K562 (cell line): ENCODE measurements around the gene GNB5. TPM values are rescaled to one million over a fixed set of nuclear protein-coding genes. Genes with fewer than 3 reads are reported as not detected.

Source experiments
- ATF4 ChIP-seq: fragments of 450-650 bp; formaldehyde crosslinking; IDR thresholded peaks from 2 replicates; pipeline ENCODE4 v1.4.0; 2022; ENCODE audit warnings: mild to moderate bottlenecking, moderate library complexity
- BHLHE40 ChIP-seq: IDR thresholded peaks from 2 replicates; pipeline ENCODE4 v1.6.1; 2011; ENCODE audit warnings: low read length, improper control_type of control experiment
- E2F1 ChIP-seq: sonication (generic); formaldehyde crosslinking; IDR thresholded peaks from 2 replicates; pipeline ENCODE4 v1.8.1; 2023; ENCODE audit warnings: mild to moderate bottlenecking, missing genetic modification reagents, moderate library complexity
- KLF16 ChIP-seq: IDR thresholded peaks from 2 replicates; pipeline ENCODE4 v1.6.1; 2016; ENCODE audit warnings: antibody characterized with exemption
- PCBP2 ChIP-seq: fragments of 200-400 bp; formaldehyde crosslinking; IDR thresholded peaks from 2 replicates; pipeline ENCODE4 v1.6.1; 2018; ENCODE audit warnings: low read length, low read depth, mild to moderate bottlenecking, moderate library complexity; ENCODE audit not compliant: poor library complexity, severe bottlenecking
- POLR2AphosphoS5 ChIP-seq: IDR thresholded peaks from 2 replicates; pipeline ENCODE4 v1.6.1; 2011; ENCODE audit warnings: mild to moderate bottlenecking, low read depth, low read length, moderate library complexity; ENCODE audit not compliant: control insufficient read depth, insufficient read depth
- RBM22 ChIP-seq: fragments of 200-400 bp; formaldehyde crosslinking; IDR thresholded peaks from 2 replicates; pipeline ENCODE4 v1.6.1; 2018; ENCODE audit warnings: low read length, low read depth; ENCODE audit not compliant: poor library complexity, severe bottlenecking
- REST ChIP-seq, 2 experiments: fragments of 450-650 bp; formaldehyde crosslinking in 1 of 2; IDR thresholded peaks; 2 replicates each; pipeline versions ENCODE4 v1.4.0 to v1.6.1; 2014 to 2020; ENCODE audit warnings: mild to moderate bottlenecking in 2 of 2, borderline replicate concordance in 1 of 2, low read depth in 1 of 2
- RUNX1 ChIP-seq: sonication (generic); IDR thresholded peaks from 2 replicates; pipeline ENCODE4 v1.6.1; 2016; ENCODE audit warnings: antibody characterized with exemption, low read depth
- SAP30 ChIP-seq: fragments of 200-600 bp; sonication (generic); IDR thresholded peaks from 2 replicates; pipeline ENCODE4 v1.6.1; 2012; ENCODE audit warnings: borderline replicate concordance, low read depth, mild to moderate bottlenecking, moderate library complexity, low read length, control low read depth, inconsistent platforms; ENCODE audit not compliant: insufficient read depth, poor library complexity, severe bottlenecking
- SRSF7 ChIP-seq: fragments of 200-400 bp; formaldehyde crosslinking; optimal IDR thresholded peaks from 2 replicates; pipeline ENCODE3; 2017; ENCODE audit warnings: mild to moderate bottlenecking, low read depth, low read length
- TARDBP ChIP-seq: fragments of 450-650 bp; IDR thresholded peaks from 2 replicates; pipeline ENCODE4 v1.6.1; 2016
- YY1 ChIP-seq, 3 experiments: IDR thresholded peaks; 2 replicates each; pipeline ENCODE4 v1.6.1; 2011; ENCODE audit warnings: low read length in 2 of 3, mild to moderate bottlenecking in 2 of 3, moderate library complexity in 2 of 3, borderline replicate concordance in 1 of 3, control low read depth in 1 of 3, low read depth in 1 of 3; ENCODE audit not compliant: insufficient read depth in 3 of 3, insufficient replicate concordance in 2 of 3, control insufficient read depth in 1 of 3, insufficient read length in 1 of 3; ENCODE audit errors: extremely low read depth in 1 of 3
- ZKSCAN3 ChIP-seq: fragments of 250-450 bp; sonication (Bioruptor Pico); IDR thresholded peaks from 2 replicates; pipeline ENCODE4 v1.4.0; 2020
- polyA plus RNA-seq, 8 experiments: library from polyadenylated mRNA; depleted of rRNA in 4 of 8; stranded (reverse) in 5 of 8; unstranded in 3 of 8; fragments of >200 nt; fragmentation: Nextera tagmentation in 2 of 8; fragmentation: Illumina TruSeq in 1 of 8; extraction: Ambion mirVana in 2 of 8; extraction: Trizol in 1 of 8; gene quantifications; 2 replicates each; pipeline versions ENCODE4 v1.2.1 to v1.2.3, GENCODE V29; 2011 to 2014; ENCODE audit warnings: inconsistent platforms in 1 of 8, missing spikeins in 1 of 8
- total RNA-seq, 7 experiments: library from RNA; depleted of rRNA in 6 of 7; stranded (reverse); fragments of >200 nt in 6 of 7; fragmentation: Illumina TruSeq in 2 of 7; extraction: Trizol in 2 of 7; gene quantifications; 2 replicates each; pipeline versions ENCODE4 v1.2.1 to v1.2.3, GENCODE V29; 2011 to 2021; ENCODE audit warnings: low replicate concordance in 1 of 7

The GNB5 gene
- total and polyA plus RNA-seq, 9 of the 15 experiments (the other 6 are each of a cell fraction or from before 2014, with no cell fraction given): 0.11 to 2.1 (median 0.77) TPM

GRCh38 chr15:52137432-52138357, 53.5 kb downstream of the GNB5 start (continued):
- TF ChIP-seq E2F1 (CRISPR knock-in tag) (no peak), SRSF7 (no peak), YY1 (IDR thresholded peaks at IDR 0.05; ENCODE audit: borderline replicate concordance in 1 of 3, control insufficient read depth in 1 of 3, extremely low read depth in 1 of 3, insufficient read depth in 3 of 3, insufficient read length in 1 of 3, insufficient replicate concordance in 2 of 3, low read depth in 1 of 3, low read length in 2 of 3) (peak in 1 of 3 experiments; percentile 30), PCBP2 (no peak), RBM22 (no peak), ATF4 (CRISPR knock-in tag) (0 out of 2 replicates have a peak, but pooled peaks have one; percentile 37), RUNX1 (no peak), KLF16 (peak; percentile 83), TARDBP (no peak), SAP30 (no peak), BHLHE40 (peak; percentile 48; the same call in 1 of the 2 replicates), ZKSCAN3 (CRISPR knock-in tag) (no peak), POLR2AphosphoS5 (peak; percentile 62), REST (IDR thresholded peaks at IDR 0.05; ENCODE audit: borderline replicate concordance) (no peak), REST (CRISPR knock-in tag; IDR thresholded peaks at IDR 0.05; ENCODE audit: low read depth) (no peak)
